Glomerular visceral epithelial cell (primary cell): ENCODE data around the gene ICOSLG.
"Not testable (repeated sequence)": the region's sequence is repeated elsewhere in the genome, so short reads cannot be mapped to it uniquely, and the experiment has no call there.

Source experiments
- DNase-seq: peaks from one replicate; pipeline ENCODE4 v3.0.0-alpha.2; 2016; ENCODE audit errors: extremely low spot score

ICOSLG gene

GRCh38 chr21:44263768-44264167 lies 23.0 kb upstream of the ICOSLG start:
- no peak for DNase-seq

DNA sequence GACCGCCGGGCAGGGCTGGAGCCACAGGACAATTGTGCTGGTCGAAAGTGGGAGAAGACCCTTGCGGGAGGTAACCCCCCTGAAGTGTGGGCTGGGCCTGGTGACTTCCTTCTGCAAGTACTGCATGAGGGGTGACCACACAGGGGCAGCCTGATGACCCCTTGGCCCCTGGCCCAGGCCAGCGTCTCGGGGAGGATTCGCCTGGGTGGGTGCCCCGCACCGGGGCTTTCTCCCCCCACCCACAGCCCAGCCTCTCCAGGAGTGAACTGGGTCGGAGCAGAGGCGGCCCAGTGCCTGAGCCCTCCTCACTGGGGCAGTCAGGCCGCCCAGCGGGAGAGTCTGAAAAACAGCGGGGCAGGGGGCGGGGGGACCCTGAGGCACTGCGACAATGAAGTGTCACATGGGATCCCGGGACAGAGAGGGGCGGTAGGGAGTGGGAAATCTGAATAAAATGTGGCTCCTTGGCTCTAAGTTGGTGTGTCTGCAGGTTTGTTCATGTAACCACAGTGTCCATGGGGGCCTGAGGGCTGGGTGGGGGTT lies 22.5 kb upstream of the ICOSLG start:
- no peak for DNase-seq

- no peak for DNase-seq
Measured at GRCh38 chr21:44262338-44263056, 21.8 kb upstream of the ICOSLG start.

- DNase-seq = no peak
Measured at GRCh38 chr21:44261675-44262295, 21.0 kb upstream of the ICOSLG start, which contains the start of gene DNMT3L. Gene DNMT3L (minus strand): TSS chr21:44261897. CDS start chr21:44261259, 638 bp downstream.

DNA sequence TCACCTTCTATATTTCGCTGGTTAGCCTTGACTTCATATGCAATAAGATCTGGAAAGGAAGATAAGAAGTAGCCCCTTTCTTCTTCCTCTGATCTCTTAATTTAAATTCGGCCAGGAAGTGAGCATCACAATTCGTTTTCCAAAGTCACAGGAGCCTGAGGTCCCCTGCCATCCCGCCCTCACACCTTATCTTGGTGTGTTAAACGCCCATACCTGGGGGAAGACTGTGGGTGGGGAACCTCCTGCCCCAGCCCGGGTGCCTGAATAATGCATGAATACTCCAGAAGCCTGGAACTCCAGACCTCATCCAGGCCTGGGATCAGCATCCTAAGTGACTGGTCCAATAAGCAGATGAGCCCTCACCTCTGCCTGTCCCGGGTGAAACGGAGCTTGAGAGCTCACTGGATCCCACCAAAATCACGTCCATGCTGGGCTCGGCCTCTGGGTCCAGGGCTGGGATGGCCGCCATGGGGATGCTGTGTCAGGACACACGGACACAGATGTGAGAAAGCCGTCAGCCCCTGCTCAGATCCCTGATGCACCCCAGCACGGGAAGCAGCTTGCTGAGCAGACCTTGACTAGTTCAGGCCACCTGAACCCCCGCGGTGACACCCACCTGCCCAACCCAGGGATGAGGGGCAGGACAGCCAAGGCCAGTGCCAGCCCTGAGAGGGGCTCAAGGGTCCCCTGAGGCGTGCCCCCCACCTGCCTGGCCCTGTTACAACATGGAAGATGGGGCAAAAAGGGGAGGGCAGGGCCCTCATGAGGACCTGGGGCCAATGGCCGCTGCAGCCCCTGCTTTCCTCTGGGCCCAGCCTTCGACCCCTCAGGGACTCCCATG lies 20.3 kb upstream of the ICOSLG start:
- DNase-seq = no peak

GRCh38 chr21:44260066-44260465 lies 19.3 kb upstream of the ICOSLG start:
- DNase-seq = no peak

- no peak for DNase-seq
Measured at GRCh38 chr21:44259082-44259705, 18.5 kb upstream of the ICOSLG start.

DNA sequence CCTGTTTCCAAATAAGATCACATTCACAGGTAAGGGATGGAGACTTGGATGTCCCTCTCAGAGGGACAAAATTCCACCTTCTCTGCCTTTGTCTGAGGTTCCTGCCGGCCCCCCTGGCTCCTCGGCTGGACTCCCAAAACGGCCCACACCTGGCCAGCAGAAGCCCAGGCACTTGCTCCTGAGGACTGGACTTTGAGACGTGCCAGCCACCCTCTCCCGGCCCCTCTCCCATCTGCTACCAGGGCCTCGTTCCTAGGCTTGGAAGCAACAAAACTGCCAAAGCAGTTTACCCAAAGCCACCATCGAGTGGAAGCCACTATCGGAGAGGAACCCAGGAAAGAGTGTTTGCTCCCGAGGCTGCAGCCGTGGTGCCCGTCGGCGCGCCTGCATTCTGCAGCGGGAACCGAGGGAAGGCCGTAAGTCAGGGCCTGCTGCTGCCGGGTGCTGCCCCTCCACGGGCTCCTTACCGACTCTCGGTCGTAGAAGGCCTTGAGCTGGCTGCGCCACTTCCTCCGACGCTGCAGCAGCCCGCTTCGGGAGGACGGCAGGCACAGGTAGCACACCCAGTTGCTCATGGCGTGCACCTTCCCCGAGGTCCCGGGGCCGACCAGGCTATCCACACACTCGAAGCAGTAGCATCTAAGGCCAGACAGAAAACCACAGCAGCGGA lies 17.4 kb upstream of the ICOSLG start:
- DNase-seq = no peak

DNA sequence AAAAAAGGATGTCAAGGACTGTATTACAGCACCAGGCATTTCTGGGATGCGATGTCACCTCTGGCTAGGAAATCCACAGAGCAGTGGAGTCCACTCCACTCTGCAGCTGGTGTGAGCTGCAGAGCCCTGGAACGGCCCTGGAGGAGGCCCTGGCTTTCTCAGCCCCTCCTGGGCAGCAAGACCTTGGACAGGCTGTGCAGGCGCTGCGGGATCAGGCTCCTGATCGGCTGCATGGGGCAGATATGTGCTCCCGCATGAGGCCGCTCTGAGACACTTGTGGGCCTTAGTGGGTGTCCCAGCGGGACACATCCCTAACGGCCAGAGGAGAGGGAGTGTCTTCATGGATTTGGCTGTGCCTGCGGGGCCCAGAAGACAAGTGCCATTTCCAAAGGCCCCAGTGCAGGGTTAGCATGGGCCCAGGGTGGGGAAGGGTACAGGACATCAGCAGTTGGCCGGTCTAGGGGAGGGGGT lies 14.8 kb upstream of the ICOSLG start:
- DNase-seq = peak; percentile 53

DNA sequence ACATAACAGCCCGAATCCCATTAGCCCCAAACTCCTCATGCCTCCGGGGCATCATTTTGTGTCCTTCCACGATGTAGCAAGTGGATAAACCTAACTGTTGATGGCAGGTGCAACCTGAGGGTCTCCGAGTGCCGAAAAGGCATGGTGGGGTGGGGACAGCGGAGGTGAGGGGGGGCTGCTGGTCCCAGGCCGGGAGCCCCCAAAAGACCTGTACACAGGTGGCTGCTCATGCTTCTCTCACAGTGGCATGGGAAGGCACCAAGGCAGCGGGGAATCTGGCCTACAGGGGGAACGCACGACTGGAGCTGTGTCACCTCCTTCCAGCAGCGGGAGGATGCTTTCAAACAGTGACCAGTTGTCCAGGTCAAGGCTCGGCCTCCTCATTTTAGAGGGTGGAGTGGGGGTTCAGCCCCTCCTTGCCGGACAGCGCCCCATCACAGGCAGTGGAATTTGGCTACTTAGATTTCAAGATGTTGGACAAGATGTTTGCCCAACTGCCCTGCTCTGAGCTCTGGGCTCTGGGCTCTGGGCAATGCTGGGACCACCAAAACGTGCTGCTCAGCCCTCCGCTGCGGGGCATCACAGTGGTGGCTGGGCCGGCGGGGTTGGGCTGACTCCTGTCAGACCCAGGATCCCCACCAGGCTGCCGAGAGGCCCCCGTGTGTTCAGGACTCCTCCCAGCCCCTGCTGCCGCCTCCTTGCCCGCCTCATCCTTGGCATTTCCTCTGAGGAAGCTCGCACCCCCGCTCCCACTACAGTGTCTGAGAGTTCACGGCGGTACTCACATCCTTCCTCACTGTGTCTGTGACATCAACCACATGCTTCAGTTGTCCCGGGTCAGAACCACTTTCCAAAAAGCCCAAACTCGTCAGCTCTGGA lies 13.3 kb upstream of the ICOSLG start:
- no peak for DNase-seq

GRCh38 chr21:44249204-44250037 lies 8.7 kb upstream of the ICOSLG start:
- DNase-seq = not testable (repeated sequence)

- DNase-seq = not testable (repeated sequence)
Measured at GRCh38 chr21:44247904-44248303, 7.2 kb upstream of the ICOSLG start.

DNA sequence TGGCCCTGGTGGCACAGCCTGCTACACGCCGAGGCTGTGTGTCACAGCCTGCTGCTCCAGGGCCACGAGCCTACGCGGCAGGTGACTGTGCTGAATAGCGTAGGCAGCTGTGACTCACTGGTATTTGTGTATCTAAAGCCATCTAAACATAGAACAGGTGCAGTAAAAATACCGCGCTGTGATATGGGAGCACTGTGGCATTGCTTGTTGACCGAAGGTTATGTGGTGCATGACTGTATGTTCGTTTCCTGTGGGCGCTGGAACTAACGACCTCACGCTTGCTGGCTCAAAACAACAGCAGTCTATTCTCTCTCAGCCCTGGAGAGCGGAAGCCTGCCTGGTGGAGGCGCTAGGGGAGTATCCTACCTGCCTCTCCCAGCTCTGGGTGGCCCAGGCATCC lies 3.2 kb upstream of the ICOSLG start:
- not testable (repeated sequence) for DNase-seq

- DNase-seq = not testable (repeated sequence)
Measured at GRCh38 chr21:44241281-44241680, 538 bp upstream of the ICOSLG start.

DNA sequence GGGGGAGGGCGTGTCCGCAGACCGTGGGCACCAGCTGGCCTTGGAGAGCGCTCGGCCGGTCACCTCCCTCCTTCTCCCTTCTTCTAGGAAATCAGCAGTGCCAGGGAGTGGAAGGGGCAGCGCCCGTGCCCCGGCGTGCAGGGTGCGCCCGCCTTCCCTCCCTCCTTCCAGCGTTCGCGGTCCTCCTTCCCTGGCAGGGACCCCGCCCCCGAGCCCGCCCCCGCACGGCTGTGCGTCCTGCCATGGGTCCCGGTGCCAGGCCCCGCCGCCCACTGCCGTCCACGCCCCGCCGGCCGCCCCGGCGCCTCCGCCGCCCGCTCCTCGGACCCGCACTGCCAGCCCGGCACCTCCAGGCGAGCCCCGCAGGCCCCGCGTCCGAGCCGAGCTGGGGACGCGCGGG lies 390 bp downstream of the ICOSLG start:
- DNase-seq = not testable (repeated sequence)

GRCh38 chr21:44229561-44229960 lies 11.2 kb downstream of the ICOSLG start:
- DNase-seq = not testable (repeated sequence)

- DNase-seq = not testable (repeated sequence)
Measured at GRCh38 chr21:44228109-44228508, 12.6 kb downstream of the ICOSLG start.

- not testable (repeated sequence) for DNase-seq
Measured at GRCh38 chr21:44227614-44228013, 13.1 kb downstream of the ICOSLG start.

- not testable (repeated sequence) for DNase-seq
Measured at GRCh38 chr21:44225605-44226004, 15.1 kb downstream of the ICOSLG start.
